Measurements from ENCODE around the gene VAV3. TPM values are rescaled to one million over a fixed set of nuclear protein-coding genes. Genes with fewer than 3 reads are reported as not detected.

VAV3 gene
- total RNA-seq, 2 experiments from 2014 or later: 1.2 to 1.3 TPM

- peak overlapping the region; percentile 79 for H3K27ac Mint-ChIP-seq
- ChIA-PET POLR2A (interaction anchor here (0.9 kb wide), 1 partner anchor 117 kb away, joined by 3 read pairs; no protein-coding TSS in a partner anchor), CTCF (interaction anchor here (1.0 to 1.9 kb wide), 4 partner anchors 20 to 182 kb away, joined by 4 to 5 read pairs (median 4); no protein-coding TSS in a partner anchor)
- H3K27me3 Mint-ChIP-seq: peaks cover 5% of the 10 kb centered on the region
- no peaks in the 10 kb centered on the region for H3K9me3 Mint-ChIP-seq
- peak overlapping the region; percentile 83 for H3K4me3 Mint-ChIP-seq
- no peaks in the 10 kb centered on the region for H3K36me3 Mint-ChIP-seq (ENCODE audit: low read depth)
- H3K4me1 Mint-ChIP-seq: peaks cover 32% of the 10 kb centered on the region
- DNase-seq: peak; percentile 11
Measured at GRCh38 chr1:107964336-107965109, 457 bp downstream of the VAV3 start.

- H3K36me3 Mint-ChIP-seq (ENCODE audit: low read depth): no peaks in the 10 kb centered on the region
- H3K4me3 Mint-ChIP-seq: peak overlapping the region; percentile 83
- ChIA-PET POLR2A (interaction anchor here (0.9 kb wide), 1 partner anchor 116 kb away, joined by 3 read pairs; no protein-coding TSS in a partner anchor), CTCF (interaction anchor here (1.0 to 1.9 kb wide), 4 partner anchors 20 to 182 kb away, joined by 4 to 5 read pairs (median 4); no protein-coding TSS in a partner anchor)
- peaks cover 5% of the 10 kb centered on the region for H3K27me3 Mint-ChIP-seq
- H3K27ac Mint-ChIP-seq: peak overlapping the region; percentile 79
- H3K9me3 Mint-ChIP-seq: no peaks in the 10 kb centered on the region
- H3K4me1 Mint-ChIP-seq: peaks cover 32% of the 10 kb centered on the region
- peak; percentile 41 for DNase-seq
Measured at GRCh38 chr1:107963601-107964335, 1.2 kb downstream of the VAV3 start.

- POLR2A ChIA-PET: no interaction called here
- H3K36me3 Mint-ChIP-seq (ENCODE audit: low read depth): no peaks in the 10 kb centered on the region
- H3K4me1 Mint-ChIP-seq: peaks cover 32% of the 10 kb centered on the region
- no peak for DNase-seq
- no peak overlapping the region for H3K27ac Mint-ChIP-seq
- CTCF ChIA-PET: interaction anchor here (0.8 to 1.9 kb wide), 2 partner anchors 82 to 162 kb away, joined by 3 to 5 read pairs; no protein-coding TSS in a partner anchor
- no peaks in the 10 kb centered on the region for H3K9me3 Mint-ChIP-seq
- peaks cover 5% of the 10 kb centered on the region for H3K27me3 Mint-ChIP-seq
- peak overlapping the region; percentile 83 for H3K4me3 Mint-ChIP-seq
Measured at GRCh38 chr1:107963008-107963407, 2.0 kb downstream of the VAV3 start.

GRCh38 chr1:107954719-107955415 is 10.1 kb downstream of the VAV3 start:
- H3K4me3 Mint-ChIP-seq: no peak overlapping the region
- CTCF ChIA-PET: no interaction called here
- H3K27ac Mint-ChIP-seq: no peak overlapping the region
- H3K9me3 Mint-ChIP-seq: no peaks in the 10 kb centered on the region
- no peak for DNase-seq
- no peaks in the 10 kb centered on the region for H3K27me3 Mint-ChIP-seq
- no peaks in the 10 kb centered on the region for H3K36me3 Mint-ChIP-seq (ENCODE audit: low read depth)
- POLR2A ChIA-PET: no interaction called here
- H3K4me1 Mint-ChIP-seq: peaks cover 7% of the 10 kb centered on the region

- Mint-ChIP-seq H3K9me3 (no peaks in the 10 kb centered on the region), H3K4me3 (no peak overlapping the region), H3K27ac (no peak overlapping the region), H3K36me3 (ENCODE audit: low read depth) (no peaks in the 10 kb centered on the region), H3K27me3 (no peaks in the 10 kb centered on the region), H3K4me1 (peaks cover 13% of the 10 kb centered on the region)
- ChIA-PET CTCF (no interaction called here), POLR2A (no interaction called here)
- DNase-seq: no peak
Measured at GRCh38 chr1:107954126-107954525, 10.9 kb downstream of the VAV3 start.

- Mint-ChIP-seq H3K4me3 (no peak overlapping the region), H3K36me3 (ENCODE audit: low read depth) (no peaks in the 10 kb centered on the region), H3K9me3 (no peaks in the 10 kb centered on the region), H3K27ac (no peak overlapping the region), H3K4me1 (peaks cover 13% of the 10 kb centered on the region), H3K27me3 (no peaks in the 10 kb centered on the region)
- no peak for DNase-seq
- CTCF ChIA-PET: no interaction called here
- POLR2A ChIA-PET: no interaction called here
Measured at GRCh38 chr1:107953556-107953955, 11.4 kb downstream of the VAV3 start.

- POLR2A ChIA-PET: no interaction called here
- Mint-ChIP-seq H3K36me3 (ENCODE audit: low read depth) (no peaks in the 10 kb centered on the region), H3K27me3 (no peaks in the 10 kb centered on the region), H3K27ac (no peak overlapping the region), H3K4me1 (peaks cover 13% of the 10 kb centered on the region), H3K4me3 (no peak overlapping the region), H3K9me3 (no peaks in the 10 kb centered on the region)
- CTCF ChIA-PET: no interaction called here
- no peak for DNase-seq
Measured at GRCh38 chr1:107952989-107953388, 12.0 kb downstream of the VAV3 start.

- H3K27me3 Mint-ChIP-seq: peaks cover 3% of the 10 kb centered on the region
- POLR2A ChIA-PET: no interaction called here
- H3K9me3 Mint-ChIP-seq: no peaks in the 10 kb centered on the region
- no peaks in the 10 kb centered on the region for H3K36me3 Mint-ChIP-seq (ENCODE audit: low read depth)
- DNase-seq: no peak
- H3K4me3 Mint-ChIP-seq: no peak overlapping the region
- CTCF ChIA-PET: interaction anchor here (1.3 kb wide), 1 partner anchor 24 kb away, joined by 3 read pairs; no protein-coding TSS in a partner anchor
- no peak overlapping the region for H3K27ac Mint-ChIP-seq
- peaks cover 13% of the 10 kb centered on the region for H3K4me1 Mint-ChIP-seq
Measured at GRCh38 chr1:107950464-107950863, 14.5 kb downstream of the VAV3 start.

GRCh38 chr1:107949467-107950253 is 15.3 kb downstream of the VAV3 start:
- no peak overlapping the region for H3K4me3 Mint-ChIP-seq
- no peaks in the 10 kb centered on the region for H3K9me3 Mint-ChIP-seq
- no peak overlapping the region for H3K27ac Mint-ChIP-seq
- POLR2A ChIA-PET: no interaction called here
- DNase-seq: no peak
- H3K36me3 Mint-ChIP-seq (ENCODE audit: low read depth): no peaks in the 10 kb centered on the region
- peaks cover 3% of the 10 kb centered on the region for H3K27me3 Mint-ChIP-seq
- CTCF ChIA-PET: interaction anchor here (1.0 to 1.3 kb wide), 2 partner anchors 23 to 24 kb away, joined by 3 read pairs; no protein-coding TSS in a partner anchor
- H3K4me1 Mint-ChIP-seq: peaks cover 13% of the 10 kb centered on the region

GRCh38 chr1:107946794-107947193 is 18.2 kb downstream of the VAV3 start:
- no peak for DNase-seq
- ChIA-PET CTCF (interaction anchor here (1.1 to 1.2 kb wide), 2 partner anchors 105 to 165 kb away, joined by 3 to 4 read pairs; no protein-coding TSS in a partner anchor), POLR2A (no interaction called here)
- H3K9me3 Mint-ChIP-seq: no peaks in the 10 kb centered on the region
- peaks cover 17% of the 10 kb centered on the region for H3K4me1 Mint-ChIP-seq
- peaks cover 3% of the 10 kb centered on the region for H3K27me3 Mint-ChIP-seq
- no peak overlapping the region for H3K4me3 Mint-ChIP-seq
- H3K27ac Mint-ChIP-seq: no peak overlapping the region
- H3K36me3 Mint-ChIP-seq (ENCODE audit: low read depth): no peaks in the 10 kb centered on the region

- no peak overlapping the region for H3K27ac Mint-ChIP-seq
- H3K36me3 Mint-ChIP-seq (ENCODE audit: low read depth): no peaks in the 10 kb centered on the region
- no peak overlapping the region for H3K4me3 Mint-ChIP-seq
- peaks cover 10% of the 10 kb centered on the region for H3K4me1 Mint-ChIP-seq
- CTCF ChIA-PET: no interaction called here
- no peak for DNase-seq
- H3K9me3 Mint-ChIP-seq: peaks cover 2% of the 10 kb centered on the region
- POLR2A ChIA-PET: no interaction called here
- H3K27me3 Mint-ChIP-seq: peaks cover 3% of the 10 kb centered on the region
Measured at GRCh38 chr1:107943694-107944093, 21.3 kb downstream of the VAV3 start.

- Mint-ChIP-seq H3K27ac (no peak overlapping the region), H3K4me3 (no peak overlapping the region), H3K27me3 (peaks cover 3% of the 10 kb centered on the region), H3K9me3 (peaks cover 2% of the 10 kb centered on the region), H3K36me3 (ENCODE audit: low read depth) (no peaks in the 10 kb centered on the region), H3K4me1 (peaks cover 10% of the 10 kb centered on the region)
- ChIA-PET CTCF (no interaction called here), POLR2A (no interaction called here)
- no peak for DNase-seq
Measured at GRCh38 chr1:107942814-107943213, 22.2 kb downstream of the VAV3 start.
